AG04449 (cell line): ENCODE data around the gene DEGS1.

ENCODE experiments used
- CTCF ChIA-PET: fragments of 350-600 bp; formaldehyde crosslinking; extraction: SDS; loops from one replicate; lab custom pipeline; 2021; ENCODE audit warnings: antibody characterized with exemption; lab: Yijun Ruan, JAX
- POLR2A ChIA-PET: fragments of 400-600, 350-600 bp; formaldehyde crosslinking; extraction: SDS; loops from one replicate; lab custom pipeline; 2020; ENCODE audit warnings: antibody characterized with exemption, inconsistent platforms; lab: Yijun Ruan, JAX
- DNase-seq: peaks from one replicate; pipeline ENCODE4 v3.0.0-alpha.2; 2010; ENCODE audit warnings: low read depth, low spot score
- H3K4me3 ChIP-seq: 2 replicates; pipeline ENCODE4 v1.5.1; 2011; ENCODE audit warnings: low read depth, mild to moderate bottlenecking, control low read depth, low read length
- CTCF ChIP-seq: IDR thresholded peaks from one replicate; pipeline ENCODE4 v1.5.1; 2011; ENCODE audit warnings: mild to moderate bottlenecking, moderate library complexity, low read length, control low read depth, inconsistent platforms; ENCODE audit not compliant: insufficient read depth; ENCODE audit errors: missing control alignments

Gene DEGS1

DNA sequence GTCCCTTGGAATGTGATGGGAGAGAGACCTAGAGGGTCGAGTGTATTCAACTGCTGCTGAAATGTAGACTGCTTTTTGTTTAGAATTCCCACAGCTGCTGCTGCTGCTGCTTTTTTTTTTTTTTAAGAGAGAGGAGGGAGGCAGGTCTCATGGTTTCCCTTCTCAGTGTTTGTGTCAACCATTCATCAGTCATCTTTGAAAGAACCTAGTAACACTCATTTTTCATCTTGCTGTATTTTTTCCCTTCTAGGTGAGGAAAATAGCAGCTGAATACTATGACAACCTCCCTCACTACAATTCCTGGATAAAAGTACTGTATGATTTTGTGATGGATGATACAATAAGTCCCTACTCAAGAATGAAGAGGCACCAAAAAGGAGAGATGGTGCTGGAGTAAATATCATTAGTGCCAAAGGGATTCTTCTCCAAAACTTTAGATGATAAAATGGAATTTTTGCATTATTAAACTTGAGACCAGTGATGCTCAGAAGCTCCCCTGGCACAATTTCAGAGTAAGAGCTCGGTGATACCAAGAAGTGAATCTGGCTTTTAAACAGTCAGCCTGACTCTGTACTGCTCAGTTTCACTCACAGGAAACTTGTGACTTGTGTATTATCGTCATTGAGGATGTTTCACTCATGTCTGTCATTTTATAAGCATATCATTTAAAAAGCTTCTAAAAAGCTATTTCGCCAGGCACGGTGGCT, 9.2 kb downstream of the DEGS1 start:
- H3K4me3 ChIP-seq = no peak overlapping the region
- no peak for TF ChIP-seq CTCF
- no peak for DNase-seq
- ChIA-PET POLR2A (interaction anchor here (1.7 kb wide), 1 partner anchor 10 kb away, joined by 5 read pairs; no protein-coding TSS in a partner anchor), CTCF (interaction anchor here (0.9 to 2.2 kb wide), 4 partner anchors 9 to 142 kb away, joined by 3 to 6 read pairs (median 4); partner anchors contain the start of gene DEGS1)

DNA sequence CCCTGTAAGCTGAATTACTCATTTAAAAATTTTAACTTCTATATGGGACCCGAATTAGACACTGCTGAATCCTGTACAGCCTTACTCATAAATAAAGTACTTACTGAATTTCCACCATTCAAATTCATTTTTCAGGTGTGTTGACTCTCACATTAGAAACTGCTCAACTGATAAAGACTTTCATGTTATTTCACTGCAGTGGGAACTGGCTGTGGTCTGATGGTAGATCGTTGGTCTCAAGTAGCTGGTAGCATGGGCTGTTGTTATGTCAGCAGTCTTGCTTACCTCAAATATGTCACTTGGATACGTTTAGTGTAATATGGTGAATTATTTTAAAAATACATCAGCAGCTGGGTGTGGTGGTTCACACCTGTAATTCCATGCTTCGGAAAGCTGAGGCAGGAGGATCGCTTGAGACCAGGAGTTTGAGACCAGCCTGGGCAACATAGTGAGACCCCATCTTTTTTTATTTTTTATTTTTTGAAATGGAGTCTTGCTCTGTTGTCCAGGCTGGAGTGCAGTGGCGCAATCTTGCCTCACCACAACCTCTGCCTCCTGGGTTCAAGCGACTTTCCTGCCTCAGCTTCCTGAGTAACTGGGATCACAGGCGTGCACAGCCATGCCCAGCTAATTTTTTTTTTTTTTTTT, 10.4 kb downstream of the DEGS1 start:
- no peak overlapping the region for H3K4me3 ChIP-seq
- POLR2A ChIA-PET = interaction anchor here (1.7 kb wide), 1 partner anchor 11 kb away, joined by 5 read pairs; no protein-coding TSS in a partner anchor
- TF ChIP-seq CTCF = no peak
- CTCF ChIA-PET = interaction anchor here (0.9 to 2.2 kb wide), 5 partner anchors 10 to 141 kb away, joined by 3 to 6 read pairs (median 3); partner anchors contain the start of gene DEGS1
- no peak for DNase-seq

DNA sequence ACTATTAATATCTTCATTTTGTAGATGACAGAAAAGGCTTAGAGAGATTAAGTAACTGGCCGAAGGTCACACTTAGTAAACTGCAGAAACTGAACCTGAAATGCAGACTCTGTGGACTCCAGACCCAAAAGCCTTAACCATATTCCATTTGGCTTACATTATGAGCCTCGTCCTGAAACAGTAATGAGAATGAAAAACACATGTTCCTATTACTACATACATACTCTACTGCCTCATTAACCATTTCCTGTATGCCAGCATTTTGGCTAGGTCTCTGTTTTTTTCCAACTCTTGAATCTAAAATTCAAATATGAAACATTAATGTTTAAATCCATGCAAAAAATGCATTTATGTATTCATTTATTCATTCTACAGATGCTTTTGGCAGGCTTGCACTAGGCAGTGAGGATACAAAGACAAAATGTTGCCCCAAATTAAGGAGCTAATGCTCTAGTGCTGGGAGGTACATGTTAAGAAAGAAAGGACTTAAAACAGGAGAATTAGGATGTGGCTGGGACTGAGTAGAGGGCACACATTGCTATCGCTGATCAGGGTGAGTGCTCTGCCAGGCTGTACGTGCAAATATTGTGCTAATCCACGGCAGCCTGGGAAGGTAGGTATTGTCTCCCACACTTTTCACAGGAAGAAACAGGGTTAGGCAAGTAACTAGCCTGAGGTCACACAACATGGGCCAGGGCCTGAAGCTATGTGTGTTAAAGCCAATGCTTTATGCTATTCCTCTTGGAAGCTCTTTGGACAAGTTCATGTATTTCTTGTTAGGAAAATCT, 14.0 kb downstream of the DEGS1 start:
- no peak for TF ChIP-seq CTCF
- POLR2A ChIA-PET = no interaction called here
- no peak for DNase-seq
- CTCF ChIA-PET = interaction anchor here (1.5 kb wide), 1 partner anchor 29 kb away, joined by 4 read pairs; no protein-coding TSS in a partner anchor
- H3K4me3 ChIP-seq = no peak overlapping the region

DNA sequence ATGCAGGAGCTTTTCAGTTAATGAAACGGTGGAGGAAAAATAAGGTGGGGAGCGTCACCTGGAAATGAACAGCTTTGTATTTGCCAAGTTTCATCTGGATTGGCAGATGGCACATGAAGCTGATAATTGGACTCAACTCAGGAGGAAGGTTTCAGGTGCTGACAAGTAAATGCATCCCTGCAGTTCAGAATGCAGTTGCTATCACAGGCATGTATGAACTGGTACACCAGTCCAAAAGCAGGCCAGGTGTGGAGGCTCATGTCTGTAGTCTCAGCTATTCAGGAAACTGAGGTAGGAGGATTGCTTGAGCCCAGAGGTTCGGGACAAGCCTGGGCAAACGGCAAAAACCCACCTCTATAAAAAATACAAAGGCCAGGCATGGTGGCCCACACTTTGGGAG, 15.5 kb downstream of the DEGS1 start:
- no peak overlapping the region for H3K4me3 ChIP-seq
- DNase-seq = no peak
- ChIA-PET POLR2A (no interaction called here), CTCF (interaction anchor here (1.5 kb wide), 1 partner anchor 30 kb away, joined by 4 read pairs; no protein-coding TSS in a partner anchor)
- no peak for TF ChIP-seq CTCF

DNA sequence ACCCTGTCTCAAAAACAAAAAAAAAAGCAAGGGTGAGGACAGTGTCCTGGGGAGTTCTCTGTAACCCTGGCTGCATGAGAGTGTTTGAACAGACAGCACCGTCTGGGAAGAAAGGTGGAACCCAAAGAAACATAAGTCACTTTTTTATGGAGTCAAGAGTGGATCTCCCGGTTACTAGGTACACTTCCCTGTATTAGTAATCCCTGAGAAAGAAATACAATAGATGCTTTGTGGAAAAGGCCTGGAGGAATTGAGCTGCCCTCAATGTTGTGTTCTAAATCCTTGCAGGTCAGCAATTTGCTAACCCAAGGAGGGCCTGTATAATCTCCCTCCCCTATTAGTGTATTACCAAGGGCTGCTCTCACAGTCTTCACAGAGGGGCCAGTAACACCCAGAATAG, 16.6 kb downstream of the DEGS1 start:
- ChIA-PET POLR2A (no interaction called here), CTCF (no interaction called here)
- H3K4me3 ChIP-seq = no peak overlapping the region
- no peak for DNase-seq
- TF ChIP-seq CTCF = no peak
